ENCODE results near the gene LRRC27.

The LRRC27 gene

DNA sequence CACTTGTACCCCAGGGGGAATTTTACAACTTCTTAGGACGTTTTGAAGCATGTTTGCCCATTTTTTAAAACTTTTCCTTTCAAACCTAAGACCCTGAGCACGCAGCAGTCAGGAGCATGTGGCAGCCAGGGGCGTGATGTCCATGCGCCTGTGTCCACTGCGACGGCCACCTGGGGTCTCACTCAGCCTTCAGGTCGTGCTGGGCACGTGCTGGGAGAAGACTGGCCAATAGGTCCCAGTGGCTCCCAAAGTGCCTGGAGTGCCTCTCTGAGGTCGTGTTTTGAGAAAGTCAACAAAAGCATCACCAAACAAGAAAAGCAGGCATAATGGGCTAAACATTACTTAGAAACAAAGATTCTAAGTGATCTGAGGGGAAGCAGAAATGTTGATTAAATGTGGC, 14.8 kb downstream of the LRRC27 start:
- TF ChIP-seq ESRRG (CRISPR knock-in tag; IDR thresholded peaks at IDR 0.05): no peak
- ATAC-seq: no peak

DNA sequence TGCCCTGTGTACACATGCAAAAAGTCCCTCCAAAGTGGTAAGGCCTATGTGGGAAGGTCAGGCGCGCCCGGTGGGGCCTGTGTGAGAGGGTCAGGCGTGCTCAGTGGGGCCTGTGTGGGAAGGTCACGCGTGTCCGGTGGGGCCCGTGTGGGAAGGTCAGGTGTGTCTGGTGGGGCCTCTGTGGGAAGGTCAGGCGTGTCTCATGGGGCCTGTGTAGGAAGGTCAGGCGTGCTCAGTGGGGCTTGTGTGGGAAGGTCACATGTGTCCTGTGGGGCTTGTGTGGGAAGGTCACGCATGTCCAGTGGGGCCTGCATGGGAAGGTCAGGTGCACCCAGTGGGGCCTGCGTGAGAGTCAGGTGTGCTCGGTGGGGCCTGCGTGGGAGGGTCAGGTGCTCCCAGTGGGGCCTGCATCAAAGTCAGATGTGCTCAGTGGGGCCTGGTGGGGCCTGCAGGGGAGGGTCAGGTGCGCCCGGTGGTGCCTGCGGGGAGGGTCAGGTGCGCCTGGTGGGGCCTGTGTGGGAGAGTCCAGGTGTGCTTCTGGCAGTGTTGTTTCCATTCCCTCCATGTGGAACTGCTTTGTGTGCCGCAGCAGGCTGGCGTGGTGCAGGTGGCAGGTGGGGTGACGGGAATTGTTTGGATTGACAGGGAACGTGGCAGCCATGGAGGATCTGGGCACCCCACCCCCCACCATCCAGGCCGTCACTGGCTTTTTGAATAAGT, 15.4 kb downstream of the LRRC27 start:
- no peak for ATAC-seq
- no peak for TF ChIP-seq TOX (CRISPR knock-in tag; IDR thresholded peaks at IDR 0.05; ENCODE audit: borderline replicate concordance)
- TF ChIP-seq ZFP3 (CRISPR knock-in tag; IDR thresholded peaks at IDR 0.05): no peak
- no peak for TF ChIP-seq TCF4 (CRISPR knock-in tag; IDR thresholded peaks at IDR 0.05; ENCODE audit: borderline replicate concordance)
- no peak for TF ChIP-seq ZNF565 (CRISPR knock-in tag; conservative IDR thresholded peaks at IDR 0.05; ENCODE audit: low read depth)
- TF ChIP-seq, protein P1, sequence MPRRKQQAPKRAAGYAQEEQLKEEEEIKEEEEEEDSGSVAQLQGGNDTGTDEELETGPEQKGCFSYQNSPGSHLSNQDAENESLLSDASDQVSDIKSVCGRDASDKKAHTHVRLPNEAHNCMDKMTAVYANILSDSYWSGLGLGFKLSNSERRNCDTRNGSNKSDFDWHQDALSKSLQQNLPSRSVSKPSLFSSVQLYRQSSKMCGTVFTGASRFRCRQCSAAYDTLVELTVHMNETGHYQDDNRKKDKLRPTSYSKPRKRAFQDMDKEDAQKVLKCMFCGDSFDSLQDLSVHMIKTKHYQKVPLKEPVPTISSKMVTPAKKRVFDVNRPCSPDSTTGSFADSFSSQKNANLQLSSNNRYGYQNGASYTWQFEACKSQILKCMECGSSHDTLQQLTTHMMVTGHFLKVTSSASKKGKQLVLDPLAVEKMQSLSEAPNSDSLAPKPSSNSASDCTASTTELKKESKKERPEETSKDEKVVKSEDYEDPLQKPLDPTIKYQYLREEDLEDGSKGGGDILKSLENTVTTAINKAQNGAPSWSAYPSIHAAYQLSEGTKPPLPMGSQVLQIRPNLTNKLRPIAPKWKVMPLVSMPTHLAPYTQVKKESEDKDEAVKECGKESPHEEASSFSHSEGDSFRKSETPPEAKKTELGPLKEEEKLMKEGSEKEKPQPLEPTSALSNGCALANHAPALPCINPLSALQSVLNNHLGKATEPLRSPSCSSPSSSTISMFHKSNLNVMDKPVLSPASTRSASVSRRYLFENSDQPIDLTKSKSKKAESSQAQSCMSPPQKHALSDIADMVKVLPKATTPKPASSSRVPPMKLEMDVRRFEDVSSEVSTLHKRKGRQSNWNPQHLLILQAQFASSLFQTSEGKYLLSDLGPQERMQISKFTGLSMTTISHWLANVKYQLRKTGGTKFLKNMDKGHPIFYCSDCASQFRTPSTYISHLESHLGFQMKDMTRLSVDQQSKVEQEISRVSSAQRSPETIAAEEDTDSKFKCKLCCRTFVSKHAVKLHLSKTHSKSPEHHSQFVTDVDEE (CRISPR knock-in tag; IDR thresholded peaks at IDR 0.05): no peak
- TF ChIP-seq, protein P2, sequence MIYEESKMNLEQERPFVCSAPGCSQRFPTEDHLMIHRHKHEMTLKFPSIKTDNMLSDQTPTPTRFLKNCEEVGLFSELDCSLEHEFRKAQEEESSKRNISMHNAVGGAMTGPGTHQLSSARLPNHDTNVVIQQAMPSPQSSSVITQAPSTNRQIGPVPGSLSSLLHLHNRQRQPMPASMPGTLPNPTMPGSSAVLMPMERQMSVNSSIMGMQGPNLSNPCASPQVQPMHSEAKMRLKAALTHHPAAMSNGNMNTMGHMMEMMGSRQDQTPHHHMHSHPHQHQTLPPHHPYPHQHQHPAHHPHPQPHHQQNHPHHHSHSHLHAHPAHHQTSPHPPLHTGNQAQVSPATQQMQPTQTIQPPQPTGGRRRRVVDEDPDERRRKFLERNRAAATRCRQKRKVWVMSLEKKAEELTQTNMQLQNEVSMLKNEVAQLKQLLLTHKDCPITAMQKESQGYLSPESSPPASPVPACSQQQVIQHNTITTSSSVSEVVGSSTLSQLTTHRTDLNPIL (CRISPR knock-in tag; IDR thresholded peaks at IDR 0.05; ENCODE audit: low read depth): no peak
- no peak for TF ChIP-seq OSR1 (CRISPR knock-in tag; IDR thresholded peaks at IDR 0.05)
- no peak for TF ChIP-seq ZNF70 (CRISPR knock-in tag; IDR thresholded peaks at IDR 0.05)
- no peak for TF ChIP-seq ARNTL (CRISPR knock-in tag; IDR thresholded peaks at IDR 0.05; ENCODE audit: borderline replicate concordance, low read depth)
- TF ChIP-seq, protein P3, sequence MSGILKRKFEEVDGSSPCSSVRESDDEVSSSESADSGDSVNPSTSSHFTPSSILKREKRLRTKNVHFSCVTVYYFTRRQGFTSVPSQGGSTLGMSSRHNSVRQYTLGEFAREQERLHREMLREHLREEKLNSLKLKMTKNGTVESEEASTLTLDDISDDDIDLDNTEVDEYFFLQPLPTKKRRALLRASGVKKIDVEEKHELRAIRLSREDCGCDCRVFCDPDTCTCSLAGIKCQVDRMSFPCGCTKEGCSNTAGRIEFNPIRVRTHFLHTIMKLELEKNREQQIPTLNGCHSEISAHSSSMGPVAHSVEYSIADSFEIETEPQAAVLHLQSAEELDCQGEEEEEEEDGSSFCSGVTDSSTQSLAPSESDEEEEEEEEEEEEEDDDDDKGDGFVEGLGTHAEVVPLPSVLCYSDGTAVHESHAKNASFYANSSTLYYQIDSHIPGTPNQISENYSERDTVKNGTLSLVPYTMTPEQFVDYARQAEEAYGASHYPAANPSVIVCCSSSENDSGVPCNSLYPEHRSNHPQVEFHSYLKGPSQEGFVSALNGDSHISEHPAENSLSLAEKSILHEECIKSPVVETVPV (CRISPR knock-in tag; IDR thresholded peaks at IDR 0.05): no peak
- TF ChIP-seq ZFP30 (CRISPR knock-in tag; IDR thresholded peaks at IDR 0.05): no peak

DNA sequence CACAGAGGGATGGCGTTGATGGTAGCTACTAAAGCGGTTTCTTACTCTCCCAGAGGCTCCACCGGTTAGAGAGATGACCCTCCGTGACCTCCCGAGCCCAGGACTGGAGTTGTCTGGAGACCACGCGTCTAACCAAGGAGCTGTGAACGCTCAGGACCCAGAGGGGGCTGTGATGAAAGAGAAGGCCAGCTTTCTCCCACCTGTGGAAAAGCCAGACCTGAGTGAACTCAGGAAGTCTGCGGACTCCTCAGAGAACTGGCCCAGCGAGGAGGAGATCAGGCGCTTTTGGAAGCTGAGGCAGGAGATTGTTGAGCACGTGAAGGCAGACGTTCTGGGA, 15.9 kb downstream of the LRRC27 start:
- ATAC-seq: no peak
- TF ChIP-seq, protein P4, sequence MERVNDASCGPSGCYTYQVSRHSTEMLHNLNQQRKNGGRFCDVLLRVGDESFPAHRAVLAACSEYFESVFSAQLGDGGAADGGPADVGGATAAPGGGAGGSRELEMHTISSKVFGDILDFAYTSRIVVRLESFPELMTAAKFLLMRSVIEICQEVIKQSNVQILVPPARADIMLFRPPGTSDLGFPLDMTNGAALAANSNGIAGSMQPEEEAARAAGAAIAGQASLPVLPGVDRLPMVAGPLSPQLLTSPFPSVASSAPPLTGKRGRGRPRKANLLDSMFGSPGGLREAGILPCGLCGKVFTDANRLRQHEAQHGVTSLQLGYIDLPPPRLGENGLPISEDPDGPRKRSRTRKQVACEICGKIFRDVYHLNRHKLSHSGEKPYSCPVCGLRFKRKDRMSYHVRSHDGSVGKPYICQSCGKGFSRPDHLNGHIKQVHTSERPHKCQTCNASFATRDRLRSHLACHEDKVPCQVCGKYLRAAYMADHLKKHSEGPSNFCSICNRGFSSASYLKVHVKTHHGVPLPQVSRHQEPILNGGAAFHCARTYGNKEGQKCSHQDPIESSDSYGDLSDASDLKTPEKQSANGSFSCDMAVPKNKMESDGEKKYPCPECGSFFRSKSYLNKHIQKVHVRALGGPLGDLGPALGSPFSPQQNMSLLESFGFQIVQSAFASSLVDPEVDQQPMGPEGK (CRISPR knock-in tag; IDR thresholded peaks at IDR 0.05; ENCODE audit: borderline replicate concordance): no peak
- no peak for TF ChIP-seq TCF4 (CRISPR knock-in tag; IDR thresholded peaks at IDR 0.05; ENCODE audit: borderline replicate concordance)
- TF ChIP-seq, protein P3 (CRISPR knock-in tag; IDR thresholded peaks at IDR 0.05): no peak
- no peak for TF ChIP-seq ZNF8 (CRISPR knock-in tag; IDR thresholded peaks at IDR 0.05)
- TF ChIP-seq, protein P2 (CRISPR knock-in tag; IDR thresholded peaks at IDR 0.05; ENCODE audit: low read depth): no peak
- TF ChIP-seq ZFP3 (CRISPR knock-in tag; IDR thresholded peaks at IDR 0.05): no peak
- no peak for TF ChIP-seq RARB (CRISPR knock-in tag; IDR thresholded peaks at IDR 0.05)
- no peak for TF ChIP-seq CSDC2 (CRISPR knock-in tag; IDR thresholded peaks at IDR 0.05)
- no peak for TF ChIP-seq ISL1 (CRISPR knock-in tag; IDR thresholded peaks at IDR 0.05)
- TF ChIP-seq, protein P5, sequence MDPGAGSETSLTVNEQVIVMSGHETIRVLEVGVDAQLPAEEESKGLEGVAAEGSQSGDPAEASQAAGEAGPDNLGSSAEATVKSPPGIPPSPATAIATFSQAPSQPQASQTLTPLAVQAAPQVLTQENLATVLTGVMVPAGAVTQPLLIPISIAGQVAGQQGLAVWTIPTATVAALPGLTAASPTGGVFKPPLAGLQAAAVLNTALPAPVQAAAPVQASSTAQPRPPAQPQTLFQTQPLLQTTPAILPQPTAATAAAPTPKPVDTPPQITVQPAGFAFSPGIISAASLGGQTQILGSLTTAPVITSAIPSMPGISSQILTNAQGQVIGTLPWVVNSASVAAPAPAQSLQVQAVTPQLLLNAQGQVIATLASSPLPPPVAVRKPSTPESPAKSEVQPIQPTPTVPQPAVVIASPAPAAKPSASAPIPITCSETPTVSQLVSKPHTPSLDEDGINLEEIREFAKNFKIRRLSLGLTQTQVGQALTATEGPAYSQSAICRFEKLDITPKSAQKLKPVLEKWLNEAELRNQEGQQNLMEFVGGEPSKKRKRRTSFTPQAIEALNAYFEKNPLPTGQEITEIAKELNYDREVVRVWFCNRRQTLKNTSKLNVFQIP (CRISPR knock-in tag; IDR thresholded peaks at IDR 0.05; ENCODE audit: borderline replicate concordance, low read depth): no peak
- TF ChIP-seq ZNF565 (CRISPR knock-in tag; conservative IDR thresholded peaks at IDR 0.05; ENCODE audit: low read depth): no peak
- TF ChIP-seq, protein P1 (CRISPR knock-in tag; IDR thresholded peaks at IDR 0.05): no peak
- no peak for TF ChIP-seq ESRRG (CRISPR knock-in tag; IDR thresholded peaks at IDR 0.05)
- no peak for TF ChIP-seq ZFP30 (CRISPR knock-in tag; IDR thresholded peaks at IDR 0.05)
